22Rv1 (cell line): ENCODE measurements around the gene NBAS.

Experiments used
- CTCF ChIP-seq: fragments of 450-650 bp; IDR thresholded peaks from 2 replicates; pipeline ENCODE4 v1.5.1; 2017; ENCODE audit warnings: mild to moderate bottlenecking
- ZFX ChIP-seq: fragments of 450-650 bp; IDR thresholded peaks from 2 replicates; pipeline ENCODE4 v1.6.1; 2017; ENCODE audit warnings: antibody characterized with exemption, borderline replicate concordance

GRCh38 chr2:15447381-15447780 is 113.8 kb downstream of the NBAS start:
- TF ChIP-seq CTCF (no peak), ZFX (no peak)
